GM12873 (cell line): ENCODE results near the gene DNALI1.

Source experiments
- TF ChIP-seq, protein P1 (sequence below): IDR thresholded peaks from 2 replicates; pipeline ENCODE4 v1.5.1; 2012; ENCODE audit warnings: low read depth, mild to moderate bottlenecking, moderate library complexity, low read length, control low read depth; ENCODE audit not compliant: insufficient read depth; ENCODE audit errors: missing control alignments

The DNALI1 gene

DNA sequence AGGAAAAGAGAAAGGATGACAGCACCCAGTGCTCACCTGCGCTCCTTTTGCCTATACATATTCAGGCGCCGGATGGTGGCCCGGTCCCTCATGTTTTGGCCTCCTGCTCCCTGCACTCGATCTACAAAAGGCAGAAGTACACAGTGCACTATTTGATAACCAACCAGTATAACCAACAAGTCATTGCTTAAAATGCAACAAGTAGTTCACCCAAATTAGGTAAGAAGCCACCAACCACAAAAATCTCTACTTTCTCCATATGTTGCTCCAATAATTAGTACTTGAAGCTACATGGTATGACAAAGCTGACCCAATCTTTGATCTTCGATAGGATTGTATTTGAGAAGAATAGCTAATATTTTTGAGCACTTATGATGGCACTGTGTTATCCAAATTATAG, 37.0 kb downstream of the DNALI1 start:
- TF ChIP-seq, protein P1, sequence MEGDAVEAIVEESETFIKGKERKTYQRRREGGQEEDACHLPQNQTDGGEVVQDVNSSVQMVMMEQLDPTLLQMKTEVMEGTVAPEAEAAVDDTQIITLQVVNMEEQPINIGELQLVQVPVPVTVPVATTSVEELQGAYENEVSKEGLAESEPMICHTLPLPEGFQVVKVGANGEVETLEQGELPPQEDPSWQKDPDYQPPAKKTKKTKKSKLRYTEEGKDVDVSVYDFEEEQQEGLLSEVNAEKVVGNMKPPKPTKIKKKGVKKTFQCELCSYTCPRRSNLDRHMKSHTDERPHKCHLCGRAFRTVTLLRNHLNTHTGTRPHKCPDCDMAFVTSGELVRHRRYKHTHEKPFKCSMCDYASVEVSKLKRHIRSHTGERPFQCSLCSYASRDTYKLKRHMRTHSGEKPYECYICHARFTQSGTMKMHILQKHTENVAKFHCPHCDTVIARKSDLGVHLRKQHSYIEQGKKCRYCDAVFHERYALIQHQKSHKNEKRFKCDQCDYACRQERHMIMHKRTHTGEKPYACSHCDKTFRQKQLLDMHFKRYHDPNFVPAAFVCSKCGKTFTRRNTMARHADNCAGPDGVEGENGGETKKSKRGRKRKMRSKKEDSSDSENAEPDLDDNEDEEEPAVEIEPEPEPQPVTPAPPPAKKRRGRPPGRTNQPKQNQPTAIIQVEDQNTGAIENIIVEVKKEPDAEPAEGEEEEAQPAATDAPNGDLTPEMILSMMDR = no peak

DNA sequence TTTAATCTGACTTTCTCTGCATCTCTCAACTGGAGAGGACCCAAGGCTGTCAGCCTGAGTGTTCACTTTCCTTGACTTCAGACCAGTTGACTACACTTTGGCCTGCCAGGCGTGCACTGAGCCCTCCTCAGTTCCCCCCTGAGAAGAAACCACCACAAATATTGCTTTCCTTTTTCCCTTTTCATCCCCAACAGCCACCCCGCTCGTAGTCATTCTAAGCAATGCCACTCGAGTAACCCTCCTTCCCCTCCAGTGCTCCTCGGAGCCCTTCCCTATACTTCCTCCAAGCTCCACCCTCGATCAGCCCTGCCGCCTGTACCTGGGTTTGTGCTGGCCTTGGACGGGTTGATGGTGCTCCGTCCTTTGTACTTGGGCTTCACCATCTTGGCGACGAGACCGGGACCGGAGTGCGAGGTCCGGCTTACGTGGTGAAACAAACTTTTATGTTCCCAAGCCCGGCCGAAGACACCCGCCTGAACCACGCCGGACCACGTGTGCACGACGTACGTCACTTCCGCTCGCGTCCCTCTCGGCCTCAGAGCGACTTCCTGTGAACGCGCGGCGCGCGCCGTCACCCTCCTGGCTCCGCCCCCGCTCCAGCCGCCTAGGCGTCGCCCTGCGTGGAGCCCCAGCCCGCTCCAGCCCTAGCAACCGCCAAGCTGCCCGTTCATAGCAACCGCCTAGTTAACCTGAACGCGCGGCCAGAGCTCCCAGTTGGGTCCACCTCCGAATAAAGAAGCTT, 38.9 kb downstream of the DNALI1 start, which contains the start of gene GNL2:
GNL2 (minus strand) TSS at position 498 of the 742 bp plus-strand sequence; CDS start at position 383, 115 bp downstream.
- TF ChIP-seq, protein P1 = no peak

DNA sequence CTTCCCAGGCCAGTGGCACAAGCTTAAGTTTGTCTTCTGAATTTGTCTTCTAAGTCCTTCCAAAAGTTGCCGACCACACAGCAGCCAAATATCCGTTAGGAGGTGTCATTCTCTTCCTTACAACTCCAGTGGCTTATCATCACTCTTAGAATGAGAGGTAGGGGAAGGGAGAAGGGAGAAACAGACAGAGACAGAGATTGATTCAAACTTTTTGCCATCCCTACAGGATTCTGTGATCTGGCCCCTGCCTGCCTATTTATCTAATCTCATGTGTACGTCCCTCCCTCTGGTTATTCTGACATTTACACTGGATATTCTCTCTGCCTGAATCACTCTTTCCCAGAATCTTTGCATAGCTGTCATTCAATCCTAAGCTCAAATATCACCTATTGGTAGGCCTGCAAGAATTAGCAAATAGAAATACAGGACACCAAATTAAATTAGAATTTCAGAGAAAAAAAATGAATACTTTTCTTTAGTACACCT, 39.5 kb downstream of the DNALI1 start:
- TF ChIP-seq, protein P1 = no peak

DNA sequence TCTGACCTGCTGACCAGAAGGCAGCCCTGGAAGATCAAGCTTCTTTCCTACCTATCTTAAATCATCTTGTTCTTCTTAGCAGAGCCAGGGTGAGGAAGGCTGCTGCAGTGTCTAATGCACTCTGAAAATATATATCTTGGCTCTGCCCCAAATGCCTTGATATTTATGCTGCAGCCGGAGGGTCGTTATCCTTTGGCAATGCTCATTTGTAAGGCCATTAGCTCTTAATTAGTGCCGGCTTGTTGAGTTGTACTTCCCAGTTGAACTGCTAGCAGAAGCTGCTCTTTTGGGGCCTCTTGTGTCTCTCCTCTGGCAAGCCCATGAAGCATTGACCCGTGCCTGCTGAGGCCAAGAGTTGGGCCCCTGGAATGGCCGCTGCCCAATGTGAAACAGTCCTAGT, 43.2 kb downstream of the DNALI1 start:
- TF ChIP-seq, protein P1 = no peak

DNA sequence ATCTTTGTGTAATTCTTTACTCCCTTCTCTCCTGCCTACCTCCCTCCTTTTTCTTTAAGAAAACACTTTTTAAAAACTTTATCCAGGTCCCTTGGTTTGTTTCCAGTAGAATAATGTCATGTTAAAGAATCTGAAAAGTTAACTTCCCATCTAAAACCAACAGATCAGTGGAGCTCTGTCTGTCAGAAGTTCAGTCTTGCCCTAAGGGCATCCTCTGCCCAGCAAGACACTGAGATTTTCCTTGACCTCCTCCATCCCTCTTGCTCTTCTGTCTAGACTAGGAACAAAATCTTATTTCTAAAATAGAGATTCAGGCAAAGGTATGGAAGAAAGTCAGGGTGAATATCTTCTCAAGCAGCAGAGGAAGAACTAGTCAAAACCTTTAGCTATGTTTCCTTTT, 44.7 kb downstream of the DNALI1 start:
- TF ChIP-seq, protein P1 = no peak

DNA sequence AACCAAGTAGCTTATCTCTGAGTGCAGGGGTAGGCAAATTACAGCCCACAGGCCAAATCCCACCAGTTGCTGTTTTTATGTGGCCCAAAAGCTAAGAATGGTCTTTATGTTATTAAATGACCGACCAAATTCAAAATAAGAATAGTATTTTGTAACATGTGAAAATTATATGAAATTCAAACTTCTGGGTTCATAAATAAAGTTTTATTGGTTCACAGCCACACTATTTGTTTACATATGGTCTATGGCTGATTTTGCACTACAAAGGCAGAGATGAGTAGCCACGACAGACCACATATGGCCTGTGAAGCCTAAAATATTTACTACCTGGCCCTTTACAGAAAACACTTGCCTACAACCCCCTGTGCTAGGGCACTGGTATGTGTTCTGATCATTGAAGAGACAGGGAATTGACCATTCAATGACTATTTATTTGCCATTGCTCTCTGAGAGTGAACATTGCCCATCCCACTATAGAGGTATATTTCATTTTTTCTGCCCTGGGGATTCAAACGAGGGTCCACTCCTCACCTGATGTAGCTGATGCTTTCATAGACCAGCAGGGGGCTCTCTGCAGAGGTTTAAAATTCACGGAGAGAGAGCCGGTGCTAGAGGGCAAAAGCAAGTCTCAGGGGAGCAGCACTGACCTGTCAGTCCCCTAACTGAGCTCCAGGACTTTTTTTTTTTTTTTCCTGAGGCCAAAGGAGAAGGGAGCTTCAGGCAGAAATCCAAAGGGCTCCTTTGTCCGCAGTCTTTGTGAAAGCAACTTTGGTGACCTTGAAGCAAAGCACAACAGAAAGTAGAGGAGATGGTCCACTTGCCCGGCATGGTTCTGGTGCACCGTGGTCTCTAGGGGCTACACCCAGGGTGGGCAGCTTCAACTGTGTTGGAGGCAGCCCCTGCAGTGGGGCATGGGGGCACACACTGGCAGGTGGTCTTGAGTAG, 46.3 kb downstream of the DNALI1 start:
- TF ChIP-seq, protein P1 = peak; percentile 71
